Activated effector memory CD4-positive, alpha-beta T cell treated with Interleukin-2 at 50 U/mL for 16 hours (primary cell): ENCODE results near the gene TMEM131.
"Not testable (repeated sequence)": the region's sequence is repeated elsewhere in the genome, so short reads cannot be mapped to it uniquely, and the experiment has no call there.

Experiments
- DNase-seq: peaks from one replicate; pipeline ENCODE4 v3.0.0-alpha.2; 2020

TMEM131 gene

GRCh38 chr2:97853057-97853456 is 142.7 kb downstream of the TMEM131 start:
- not testable (repeated sequence) for DNase-seq

DNA sequence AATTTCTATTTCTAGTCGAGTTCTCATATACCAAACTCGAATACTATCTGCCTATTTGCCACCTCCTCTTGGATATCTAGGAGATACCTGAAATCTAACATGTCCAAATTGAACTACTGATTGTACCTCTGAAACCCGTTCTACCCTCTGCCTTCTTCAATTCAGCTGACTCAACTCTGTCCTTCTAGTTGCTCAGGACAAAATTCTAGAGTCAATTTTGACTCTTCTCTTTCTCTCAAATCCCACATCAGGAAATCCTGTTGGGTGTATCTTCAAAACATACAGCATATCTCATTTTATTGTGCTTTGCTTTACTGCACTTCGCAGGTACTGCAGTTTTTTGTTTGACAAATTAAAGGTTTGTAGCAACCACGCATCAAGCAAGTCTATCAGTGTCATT is 144.6 kb downstream of the TMEM131 start:
- DNase-seq = no peak

DNA sequence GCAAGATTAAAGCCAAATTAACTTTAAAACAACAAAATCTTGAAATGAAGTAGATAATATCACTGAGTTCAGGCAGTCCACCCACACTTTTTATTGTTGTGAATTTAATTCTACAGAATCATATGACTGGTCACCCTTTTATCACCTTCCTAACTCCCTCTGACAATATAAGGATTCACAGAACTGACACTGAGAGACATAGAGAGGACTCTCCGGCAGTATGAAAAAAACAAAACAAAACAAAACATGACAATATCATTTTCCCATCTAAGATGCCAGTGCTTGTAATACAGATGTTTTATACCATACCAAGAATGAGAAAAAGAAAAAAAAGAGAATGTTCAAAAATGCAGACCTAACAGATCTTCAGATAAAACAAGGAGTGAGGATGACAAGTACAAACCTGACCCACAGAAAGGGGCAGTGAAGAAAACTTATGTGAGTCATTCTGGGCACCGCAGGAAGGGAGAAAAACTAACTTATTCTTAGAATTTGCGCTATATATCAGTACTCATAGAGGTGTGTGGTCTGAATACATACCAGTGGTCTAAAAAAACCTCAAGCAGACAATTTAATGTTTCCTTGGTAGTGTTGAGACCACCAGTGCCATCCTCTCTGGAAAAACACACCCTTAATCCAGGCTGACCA is 145.7 kb downstream of the TMEM131 start:
- DNase-seq = no peak

DNA sequence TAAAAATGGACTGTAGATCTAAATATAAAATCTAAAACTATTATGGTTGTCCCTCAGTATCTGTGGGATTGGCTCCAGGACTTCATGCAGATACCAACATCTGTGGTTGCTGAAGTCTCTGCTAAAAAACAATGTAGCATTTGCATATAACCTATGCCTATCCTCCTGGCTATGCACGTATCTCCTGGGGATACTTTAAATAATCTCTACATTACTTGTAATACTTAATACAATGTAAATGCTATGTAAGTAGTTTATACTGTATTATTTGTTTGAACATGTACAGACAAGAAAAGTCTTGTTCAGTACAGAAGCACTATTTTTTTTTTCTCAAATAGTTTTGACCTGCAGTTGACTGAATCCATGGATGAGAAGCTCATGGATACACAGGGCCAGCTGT is 147.4 kb downstream of the TMEM131 start:
- no peak for DNase-seq

GRCh38 chr2:97846716-97847115 is 149.0 kb downstream of the TMEM131 start:
- DNase-seq = not testable (repeated sequence)

DNA sequence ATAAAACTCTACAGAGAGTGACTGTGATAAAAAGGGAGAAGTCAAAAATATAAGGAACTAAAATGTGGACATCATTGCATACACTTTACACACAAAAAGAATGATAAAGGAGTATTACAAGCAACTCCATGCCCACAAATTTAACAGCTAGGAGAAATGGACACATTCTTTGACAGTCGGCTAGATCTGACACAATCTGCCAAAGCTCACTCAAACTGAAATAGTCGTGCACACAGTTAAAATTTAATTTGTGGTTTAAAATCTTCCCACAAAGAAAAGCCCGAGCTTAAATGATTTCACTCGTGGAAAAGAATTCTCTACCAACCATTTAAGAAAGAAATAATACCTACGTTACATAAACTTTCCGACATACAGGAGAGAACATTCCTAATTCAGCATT is 149.9 kb downstream of the TMEM131 start:
- DNase-seq = no peak

- DNase-seq = no peak
Observed at GRCh38 chr2:97845133-97845532, 150.6 kb downstream of the TMEM131 start.

DNA sequence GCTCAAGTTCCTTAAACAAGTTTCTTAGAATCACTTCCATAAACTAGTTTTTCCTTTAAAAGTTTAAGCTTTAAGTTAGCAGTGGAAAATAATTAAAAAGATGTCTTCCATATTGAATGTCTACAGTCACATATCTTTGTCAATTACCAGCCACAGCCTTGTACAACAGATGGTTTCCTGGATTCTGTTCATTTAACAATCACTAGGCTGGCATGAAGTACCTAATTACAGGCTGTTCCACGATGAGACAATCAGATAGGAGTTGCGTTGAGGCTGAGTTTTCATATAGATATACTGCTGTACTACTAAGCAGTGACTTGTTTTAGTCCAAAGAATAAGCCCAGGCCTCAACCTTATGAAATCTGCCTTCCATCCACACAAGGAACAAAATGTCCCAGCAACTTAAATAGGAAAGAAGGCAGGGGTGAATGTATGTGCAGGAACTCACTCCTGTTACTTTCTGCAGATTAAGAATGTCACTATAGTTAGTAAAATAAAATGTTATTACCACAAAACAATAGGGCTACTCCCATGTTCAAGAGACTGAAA is 151.4 kb downstream of the TMEM131 start:
- DNase-seq = no peak

DNA sequence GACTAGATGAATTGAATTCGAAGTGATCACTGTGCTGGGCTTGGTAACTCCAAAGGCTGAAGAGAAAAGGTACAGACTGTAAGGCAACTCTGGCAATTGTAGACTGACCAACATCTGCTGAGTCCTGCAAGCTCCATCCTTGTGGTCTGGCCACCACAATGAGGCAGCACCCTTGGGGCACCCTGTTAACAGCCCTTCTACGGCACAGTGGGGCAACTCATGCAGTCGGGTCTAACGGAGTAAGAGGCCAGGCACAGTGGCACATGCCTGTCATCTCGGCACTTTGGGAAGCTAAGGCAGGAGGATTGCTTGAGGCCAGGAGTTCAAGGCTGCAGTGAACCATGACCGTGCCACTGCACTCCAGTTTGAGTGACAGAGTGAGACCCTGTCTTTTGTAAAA is 155.6 kb downstream of the TMEM131 start:
- no peak for DNase-seq

- DNase-seq = no peak
Observed at GRCh38 chr2:97834610-97835009, 161.1 kb downstream of the TMEM131 start.

- no peak for DNase-seq
Observed at GRCh38 chr2:97831121-97831520, 164.6 kb downstream of the TMEM131 start.

DNA sequence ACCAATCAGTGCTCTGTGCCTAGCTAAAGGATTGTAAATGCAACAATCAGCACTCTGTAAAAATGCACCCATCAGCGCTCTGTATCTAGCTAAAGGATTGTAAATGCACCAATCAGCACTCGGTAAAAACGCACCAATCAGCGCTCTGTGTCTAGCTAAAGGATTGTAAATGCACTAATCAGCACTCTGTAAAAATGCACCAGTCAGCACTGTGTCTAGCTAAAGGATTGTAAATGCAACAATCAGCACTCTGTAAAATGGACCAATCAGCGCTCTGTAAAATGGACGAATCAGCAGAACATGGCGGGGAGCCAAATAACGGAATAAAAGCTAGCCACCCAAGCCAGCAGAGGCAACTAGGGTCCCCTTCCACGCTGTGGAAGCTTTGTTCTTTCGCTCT is 166.5 kb downstream of the TMEM131 start:
- DNase-seq = not testable (repeated sequence)

DNA sequence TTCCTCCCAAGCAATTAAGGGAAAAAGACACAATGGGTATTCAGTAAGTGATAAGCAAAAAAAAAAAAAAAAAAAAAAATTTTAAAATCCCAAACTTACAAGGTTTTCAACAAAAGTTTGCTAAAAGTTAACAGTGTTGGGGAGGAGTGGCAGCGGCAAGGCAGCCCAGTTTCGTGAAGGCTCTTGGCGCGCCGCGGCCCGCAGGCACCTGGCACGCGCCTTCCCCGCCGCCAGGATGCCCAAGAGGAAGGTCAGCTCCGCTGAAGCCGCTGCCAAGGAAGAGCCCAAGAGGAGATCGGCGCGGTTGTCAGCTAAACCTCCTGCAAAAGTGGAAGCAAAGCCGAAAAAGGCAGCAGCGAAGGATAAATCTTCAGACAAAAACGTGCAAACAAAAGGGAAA is 168.7 kb downstream of the TMEM131 start:
- not testable (repeated sequence) for DNase-seq

DNA sequence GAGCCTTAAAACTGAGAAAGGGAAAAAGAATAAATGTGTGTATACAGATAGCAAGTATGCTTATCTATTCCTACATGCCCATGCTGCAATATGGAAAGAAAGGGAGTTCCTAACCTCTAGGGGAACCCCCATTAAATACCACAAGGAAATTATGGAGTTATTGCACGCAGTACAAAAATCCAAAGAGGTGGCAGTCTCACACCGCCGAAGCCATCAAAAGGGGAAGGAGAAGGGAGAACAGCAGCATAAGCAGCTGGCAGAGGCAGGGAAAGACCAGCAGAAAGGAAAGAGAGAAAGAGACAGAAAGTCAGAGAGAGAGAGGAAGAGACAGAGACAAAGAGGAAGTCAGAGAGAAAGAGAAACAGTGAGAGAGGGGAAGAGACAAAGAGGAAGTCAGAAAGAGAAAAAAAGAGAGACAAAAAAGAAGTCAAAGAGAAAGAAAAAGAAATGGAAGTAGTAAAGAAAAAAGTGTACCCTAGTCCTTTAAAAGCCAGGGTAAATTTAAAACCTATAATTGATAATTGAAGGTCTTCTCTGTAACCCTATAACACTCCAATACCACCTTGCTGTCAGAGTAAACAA is 169.4 kb downstream of the TMEM131 start:
- DNase-seq = not testable (repeated sequence)

GRCh38 chr2:97824011-97824410 is 171.7 kb downstream of the TMEM131 start:
- not testable (repeated sequence) for DNase-seq

DNA sequence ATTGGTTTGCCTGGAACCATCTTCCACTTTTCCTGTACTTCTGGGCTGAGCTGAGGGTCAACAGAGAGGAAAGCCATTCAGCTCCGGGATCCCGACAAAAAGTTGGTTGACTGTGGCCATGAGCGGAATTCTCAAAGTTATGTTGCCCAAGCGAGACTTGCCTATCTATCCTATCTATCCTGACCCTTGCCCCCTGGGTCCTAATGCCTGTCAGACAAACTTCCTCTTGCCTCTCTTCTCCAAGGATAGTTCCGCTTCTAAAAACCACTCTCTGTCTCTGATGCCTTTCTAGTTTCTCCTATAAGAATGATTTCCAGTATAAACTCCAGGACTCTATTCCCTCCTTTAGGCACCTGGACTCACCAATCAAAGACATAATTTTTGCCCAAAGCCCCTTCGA is 173.9 kb downstream of the TMEM131 start:
- not testable (repeated sequence) for DNase-seq

GRCh38 chr2:97819754-97820153 is 176.0 kb downstream of the TMEM131 start:
- no peak for DNase-seq

GRCh38 chr2:97816411-97816810 is 179.3 kb downstream of the TMEM131 start:
- DNase-seq = no peak

DNA sequence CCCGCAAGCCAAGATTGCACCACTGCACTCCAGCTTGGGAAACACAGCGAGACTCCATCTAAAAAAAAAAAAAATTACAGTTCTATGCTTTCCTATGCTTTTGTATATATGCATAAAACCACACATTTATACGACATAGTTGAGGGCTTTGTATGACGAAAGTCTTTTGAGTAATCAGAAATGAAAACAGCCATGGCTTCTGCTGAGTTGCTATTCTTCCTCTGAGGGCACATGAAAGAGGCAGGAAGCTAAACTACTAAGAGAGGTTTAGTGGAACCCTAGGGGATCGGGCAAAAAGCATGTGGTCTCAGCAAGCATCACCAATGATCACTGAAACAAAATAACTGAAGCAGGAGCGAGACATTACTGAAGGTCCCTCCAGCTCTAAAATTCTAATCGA is 182.8 kb downstream of the TMEM131 start:
- no peak for DNase-seq

DNA sequence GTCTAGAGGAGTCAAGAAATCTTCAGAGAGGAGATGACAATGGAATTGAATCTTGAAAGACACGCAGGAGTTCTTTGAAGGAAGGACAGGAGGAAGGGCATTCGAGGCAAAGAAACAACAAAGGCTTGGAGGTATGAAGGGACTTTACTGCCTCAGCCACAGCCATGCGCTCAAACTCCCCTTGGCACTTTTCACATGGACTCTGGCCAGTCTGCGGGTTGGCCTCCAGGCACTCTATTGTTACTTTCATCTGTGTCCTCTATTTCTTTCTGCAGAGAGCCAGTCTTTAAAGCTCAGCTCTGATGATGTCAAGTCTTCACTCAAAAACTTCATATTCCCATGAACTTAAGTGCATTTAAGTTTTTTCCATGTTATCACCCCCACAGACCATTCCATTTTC is 186.9 kb downstream of the TMEM131 start:
- DNase-seq = no peak

- peak; percentile 59 for DNase-seq
Observed at GRCh38 chr2:97806738-97807618, 188.8 kb downstream of the TMEM131 start.

DNA sequence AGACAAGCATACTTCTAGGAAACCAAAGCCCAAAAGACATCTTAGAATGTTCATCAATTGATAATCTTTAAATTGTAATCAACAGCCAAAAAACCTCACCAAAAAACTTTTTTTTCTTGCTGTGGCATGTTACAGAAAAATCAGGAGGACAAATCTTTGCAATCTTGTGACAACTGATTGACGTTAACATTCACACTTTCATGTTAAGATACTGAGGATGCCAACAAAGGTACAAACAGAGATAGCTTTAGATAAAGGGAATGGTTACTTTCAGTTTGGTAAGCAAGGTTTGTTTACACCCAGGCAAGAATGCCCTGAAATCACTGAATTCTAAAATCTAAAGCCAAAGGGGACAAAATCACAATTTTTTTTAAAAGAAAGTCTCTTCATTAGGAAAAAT is 190.0 kb downstream of the TMEM131 start:
- no peak for DNase-seq

- DNase-seq = no peak
Observed at GRCh38 chr2:97801028-97801427, 194.7 kb downstream of the TMEM131 start.

DNA sequence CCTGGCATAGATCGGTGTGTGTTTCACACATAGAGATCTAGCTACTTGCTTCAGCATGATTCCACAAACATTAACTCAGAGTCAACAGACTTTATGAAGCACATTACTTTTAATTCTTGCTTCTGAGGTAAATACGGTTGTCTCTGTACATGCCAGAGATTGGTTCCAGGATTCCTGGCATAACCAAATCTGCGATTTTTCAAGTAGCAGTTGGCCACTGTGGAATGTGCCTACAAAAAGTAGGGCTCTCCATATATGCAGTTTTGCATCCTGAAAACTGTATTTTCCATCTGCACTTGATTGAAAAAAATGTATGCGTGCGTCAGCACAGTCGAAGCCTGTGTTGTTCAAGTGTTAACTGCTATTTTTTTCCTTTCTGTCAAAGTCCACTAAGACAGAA is 197.3 kb downstream of the TMEM131 start:
- DNase-seq = no peak
